Glutamatergic neuron (in vitro differentiated cells): ENCODE results near the gene OR13F1. TPM values are rescaled to one million over a fixed set of nuclear protein-coding genes. Genes with fewer than 3 reads are reported as not detected.

ENCODE experiments used
- DNase-seq: peaks from one replicate; pipeline ENCODE4 v3.0.0; 2022
- H3K27ac Mint-ChIP-seq: one replicate; pipeline ENCODE4 v1.8.0; 2020; ENCODE audit warnings: mild to moderate bottlenecking, mixed read lengths, inconsistent platforms; ENCODE audit not compliant: unreplicated experiment
- H3K27me3 Mint-ChIP-seq: one replicate; pipeline ENCODE4 v1.8.0; 2020; ENCODE audit warnings: mild to moderate bottlenecking, moderate library complexity, mixed read lengths, inconsistent platforms; ENCODE audit not compliant: unreplicated experiment
- H3K36me3 Mint-ChIP-seq: one replicate; pipeline ENCODE4 v1.8.0; 2020; ENCODE audit warnings: mild to moderate bottlenecking, mixed read lengths, inconsistent platforms; ENCODE audit not compliant: unreplicated experiment
- H3K4me1 Mint-ChIP-seq: one replicate; pipeline ENCODE4 v1.8.0; 2020; ENCODE audit warnings: mild to moderate bottlenecking, low read depth, mixed read lengths, inconsistent platforms; ENCODE audit not compliant: unreplicated experiment
- H3K4me3 Mint-ChIP-seq: one replicate; pipeline ENCODE4 v1.8.0; 2020; ENCODE audit warnings: mild to moderate bottlenecking, mixed read lengths, inconsistent platforms; ENCODE audit not compliant: unreplicated experiment
- H3K9me3 Mint-ChIP-seq: one replicate; pipeline ENCODE4 v1.8.0; 2020; ENCODE audit warnings: mild to moderate bottlenecking, moderate library complexity, mixed read lengths, inconsistent platforms; ENCODE audit not compliant: unreplicated experiment
- long read RNA-seq: library from polyadenylated mRNA; unstranded; transcript quantifications from one replicate; pipeline ENCODE4 v2.0.0, GENCODE V29; 2020; ENCODE audit not compliant: unreplicated experiment
- total RNA-seq: library from RNA; stranded (reverse); fragmentation: NEBNext Ultra II Directional; extraction: Animal tissue kit (Norgen Biotek cat#: 25700); gene quantifications from one replicate; pipeline ENCODE4 v1.2.1, GENCODE V29; 2021; ENCODE audit not compliant: unreplicated experiment
- TF ChIP-seq, protein P1 (sequence below): fragments of 200-600 bp; sonication (generic); IDR thresholded peaks from one replicate; pipeline ENCODE4 v1.5.0; 2021; ENCODE audit not compliant: partially characterized antibody, unreplicated experiment

OR13F1 gene, protein sequence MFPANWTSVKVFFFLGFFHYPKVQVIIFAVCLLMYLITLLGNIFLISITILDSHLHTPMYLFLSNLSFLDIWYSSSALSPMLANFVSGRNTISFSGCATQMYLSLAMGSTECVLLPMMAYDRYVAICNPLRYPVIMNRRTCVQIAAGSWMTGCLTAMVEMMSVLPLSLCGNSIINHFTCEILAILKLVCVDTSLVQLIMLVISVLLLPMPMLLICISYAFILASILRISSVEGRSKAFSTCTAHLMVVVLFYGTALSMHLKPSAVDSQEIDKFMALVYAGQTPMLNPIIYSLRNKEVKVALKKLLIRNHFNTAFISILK
- total RNA-seq: not detected
- long read RNA-seq: 0 reads

GRCh38 chr9:104503963-104504362, at the start of gene OR13F1:
Gene OR13F1 (plus strand): TSS chr9:104504263. CDS start chr9:104504263, 0 bp downstream.
- Mint-ChIP-seq H3K36me3 (no peaks in the 10 kb centered on the region), H3K4me3 (no peak within 1 kb of the TSS), H3K9me3 (no peaks in the 10 kb centered on the region)

DNA sequence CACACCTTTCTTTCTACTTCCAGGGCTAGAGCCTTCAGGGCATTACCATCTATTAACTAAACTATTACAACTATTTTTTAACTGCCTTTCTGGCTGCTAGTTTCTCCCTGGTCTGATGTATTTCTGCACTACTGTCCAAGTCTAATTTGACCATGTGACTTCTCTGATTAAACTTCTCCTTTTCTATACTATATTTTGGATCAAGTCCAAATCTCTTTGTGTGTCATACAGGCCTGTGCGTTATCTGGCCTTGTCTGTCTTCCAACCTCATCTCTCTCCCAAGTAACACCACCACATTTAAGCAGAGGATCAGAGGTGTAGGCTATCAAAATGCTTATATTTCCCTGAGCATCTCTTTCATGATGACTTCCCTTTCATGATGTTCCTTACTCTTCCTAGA, 47.2 kb upstream of the OR13F1 start:
- H3K27me3 Mint-ChIP-seq: peaks cover 2% of the 10 kb centered on the region
- no peaks in the 10 kb centered on the region for H3K9me3 Mint-ChIP-seq
- H3K36me3 Mint-ChIP-seq: no peaks in the 10 kb centered on the region
- H3K4me1 Mint-ChIP-seq: no peaks in the 10 kb centered on the region
- no peak overlapping the region for H3K4me3 Mint-ChIP-seq
- no peak for DNase-seq
- no peak overlapping the region for H3K27ac Mint-ChIP-seq
- TF ChIP-seq, protein P1, sequence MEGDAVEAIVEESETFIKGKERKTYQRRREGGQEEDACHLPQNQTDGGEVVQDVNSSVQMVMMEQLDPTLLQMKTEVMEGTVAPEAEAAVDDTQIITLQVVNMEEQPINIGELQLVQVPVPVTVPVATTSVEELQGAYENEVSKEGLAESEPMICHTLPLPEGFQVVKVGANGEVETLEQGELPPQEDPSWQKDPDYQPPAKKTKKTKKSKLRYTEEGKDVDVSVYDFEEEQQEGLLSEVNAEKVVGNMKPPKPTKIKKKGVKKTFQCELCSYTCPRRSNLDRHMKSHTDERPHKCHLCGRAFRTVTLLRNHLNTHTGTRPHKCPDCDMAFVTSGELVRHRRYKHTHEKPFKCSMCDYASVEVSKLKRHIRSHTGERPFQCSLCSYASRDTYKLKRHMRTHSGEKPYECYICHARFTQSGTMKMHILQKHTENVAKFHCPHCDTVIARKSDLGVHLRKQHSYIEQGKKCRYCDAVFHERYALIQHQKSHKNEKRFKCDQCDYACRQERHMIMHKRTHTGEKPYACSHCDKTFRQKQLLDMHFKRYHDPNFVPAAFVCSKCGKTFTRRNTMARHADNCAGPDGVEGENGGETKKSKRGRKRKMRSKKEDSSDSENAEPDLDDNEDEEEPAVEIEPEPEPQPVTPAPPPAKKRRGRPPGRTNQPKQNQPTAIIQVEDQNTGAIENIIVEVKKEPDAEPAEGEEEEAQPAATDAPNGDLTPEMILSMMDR: no peak

More at GRCh38 chr9:104503963-104504362, at the start of gene OR13F1:
- Mint-ChIP-seq H3K4me1 (no peaks in the 10 kb centered on the region), H3K27me3 (no peaks in the 10 kb centered on the region), H3K27ac (no peak within 1 kb of the TSS)
- TF ChIP-seq, protein P1: no peak
- no peak for DNase-seq

DNA sequence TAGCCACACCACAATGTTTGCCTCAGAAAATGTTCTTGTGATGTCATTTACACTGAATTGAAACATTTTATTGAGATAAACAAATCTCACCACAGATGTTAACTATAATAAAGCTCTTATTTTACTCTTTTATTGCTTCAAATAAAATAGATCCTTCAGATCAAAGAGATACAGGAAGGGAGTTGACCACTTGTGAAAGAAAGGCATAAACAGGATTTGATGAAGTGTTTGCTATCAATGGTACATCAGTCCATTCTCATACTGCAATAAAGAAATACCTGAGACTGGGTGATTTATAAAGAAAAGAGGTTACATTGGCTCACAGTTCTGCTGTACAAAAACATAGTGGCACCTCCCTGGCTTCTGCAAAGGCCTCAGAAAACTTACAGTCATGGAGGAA, 40.2 kb upstream of the OR13F1 start:
- Mint-ChIP-seq H3K27ac (no peak overlapping the region), H3K4me3 (no peak overlapping the region), H3K9me3 (no peaks in the 10 kb centered on the region), H3K27me3 (no peaks in the 10 kb centered on the region), H3K36me3 (no peaks in the 10 kb centered on the region), H3K4me1 (no peaks in the 10 kb centered on the region)
- TF ChIP-seq, protein P1: no peak
- DNase-seq: no peak

DNA sequence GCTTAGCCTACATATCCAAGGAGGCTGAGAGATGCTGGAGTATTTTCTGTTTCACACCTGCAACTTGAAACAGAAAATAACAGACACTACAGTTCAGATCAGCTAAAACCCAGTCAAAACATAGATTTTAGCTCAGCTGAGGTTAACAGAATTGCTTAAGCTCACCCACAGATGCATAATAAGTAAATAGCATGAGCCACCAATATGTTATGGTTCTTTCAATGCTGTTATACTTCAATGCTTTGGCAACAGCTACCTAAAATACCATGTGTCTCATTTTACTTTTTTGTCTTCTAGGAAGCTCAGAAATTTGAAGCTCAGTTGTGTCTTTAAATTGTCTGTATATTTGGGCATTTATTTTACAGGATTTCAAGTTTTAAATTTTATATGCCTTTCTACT, 35.8 kb upstream of the OR13F1 start:
- Mint-ChIP-seq H3K4me1 (no peaks in the 10 kb centered on the region), H3K27me3 (no peaks in the 10 kb centered on the region), H3K9me3 (no peaks in the 10 kb centered on the region), H3K4me3 (no peak overlapping the region), H3K27ac (no peak overlapping the region), H3K36me3 (no peaks in the 10 kb centered on the region)
- TF ChIP-seq, protein P1: no peak
- no peak for DNase-seq

DNA sequence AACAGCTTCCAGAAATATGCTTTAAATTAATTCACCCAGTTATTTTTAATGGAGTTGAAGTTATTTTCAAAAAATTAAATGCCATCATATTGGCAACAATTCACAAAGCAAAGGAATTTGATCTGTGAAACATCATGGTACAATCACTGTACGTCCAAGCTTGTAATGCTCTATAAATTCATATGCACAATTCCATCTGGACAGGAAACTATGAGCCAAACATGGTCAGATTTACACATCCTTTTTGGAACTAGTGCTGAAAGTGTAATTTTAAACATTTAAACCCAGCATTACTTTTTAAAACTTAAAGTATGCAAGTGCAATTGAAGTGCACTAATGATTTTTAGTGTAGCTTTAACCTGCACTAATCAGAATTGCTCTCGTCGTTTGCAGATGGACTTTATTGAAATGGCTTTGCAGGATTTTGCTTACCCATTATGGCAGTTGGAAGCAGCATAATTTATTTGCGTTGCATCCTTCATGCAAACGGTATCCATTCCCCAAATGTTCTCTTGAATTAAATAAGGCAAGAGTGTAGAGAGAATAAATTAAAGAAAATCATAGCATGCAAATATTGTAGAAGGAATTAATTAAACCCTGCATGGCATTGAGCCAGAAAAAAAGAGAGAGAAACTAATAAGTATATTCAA, 21.0 kb upstream of the OR13F1 start:
- Mint-ChIP-seq H3K9me3 (no peaks in the 10 kb centered on the region), H3K4me1 (no peaks in the 10 kb centered on the region), H3K36me3 (no peaks in the 10 kb centered on the region), H3K27ac (no peak overlapping the region), H3K27me3 (no peaks in the 10 kb centered on the region), H3K4me3 (no peak overlapping the region)
- TF ChIP-seq, protein P1: no peak
- DNase-seq: no peak
